Left forelimb (tissue), 1 donor: ENCODE measurements around the gene TWNK.
"Not testable (repeated sequence)": the region's sequence is repeated elsewhere in the genome, so short reads cannot be mapped to it uniquely, and the experiment has no call there.

ENCODE experiments used
- DNase-seq: peaks from one replicate; pipeline ENCODE4 v3.0.0-alpha.2; 2018; ENCODE audit warnings: low spot score

Gene TWNK

GRCh38 chr10:100972904-100973535 is 14.3 kb upstream of the TWNK start:
- DNase-seq: no peak

- DNase-seq: not testable (repeated sequence)
These were observed 11.9 kb upstream of the TWNK start for GRCh38 chr10:100975397-100975796.

GRCh38 chr10:100976906-100977305 is 10.4 kb upstream of the TWNK start:
- no peak for DNase-seq

- DNase-seq: peak; percentile 36
These were observed 9.9 kb upstream of the TWNK start for GRCh38 chr10:100977436-100977835.

- peak; percentile 45 for DNase-seq
These were observed 9.0 kb upstream of the TWNK start for GRCh38 chr10:100978121-100978900.

GRCh38 chr10:100978901-100979195 is 8.5 kb upstream of the TWNK start:
- DNase-seq: peak; percentile 59

GRCh38 chr10:100979791-100980272 is 7.5 kb upstream of the TWNK start:
- DNase-seq: peak; percentile 56

- peak; percentile 58 for DNase-seq
These were observed 7.0 kb upstream of the TWNK start for GRCh38 chr10:100980311-100980710.

- DNase-seq: peak; percentile 34
These were observed 6.6 kb upstream of the TWNK start for GRCh38 chr10:100980711-100981110.

- peak; percentile 17 for DNase-seq
These were observed 6.1 kb upstream of the TWNK start for GRCh38 chr10:100981178-100981772.

GRCh38 chr10:100982916-100983830 is 4.2 kb upstream of the TWNK start:
- DNase-seq: peak; percentile 63

- peak; percentile 47 for DNase-seq
These were observed 3.3 kb upstream of the TWNK start for GRCh38 chr10:100983868-100984671.

GRCh38 chr10:100984672-100985177 is 2.6 kb upstream of the TWNK start:
- DNase-seq: no peak

- no peak for DNase-seq
These were observed 2.0 kb upstream of the TWNK start for GRCh38 chr10:100985336-100985735.

- DNase-seq: no peak
These were observed 756 bp upstream of the TWNK start for GRCh38 chr10:100986623-100986951.

- no peak for DNase-seq
These were observed 324 bp downstream of the TWNK start for GRCh38 chr10:100987685-100988049.

GRCh38 chr10:100988166-100988565 is 823 bp downstream of the TWNK start:
- DNase-seq: no peak

GRCh38 chr10:100989088-100989487 is 1.7 kb downstream of the TWNK start:
- no peak for DNase-seq

GRCh38 chr10:100993986-100994708 is 6.8 kb downstream of the TWNK start:
- DNase-seq: peak; percentile 73

- DNase-seq: no peak
These were observed 7.8 kb downstream of the TWNK start for GRCh38 chr10:100995181-100995580.
